H1 (cell line): Measurements from ENCODE around the gene LPP. TPM values are rescaled to one million over a fixed set of nuclear protein-coding genes. Genes with fewer than 3 reads are reported as not detected.

Source experiments
- CTCF ChIA-PET: fragments of 300-600 bp; sonication (Branson Sonifier 250); formaldehyde crosslinking; loops from one replicate; lab custom pipeline; 2021; ENCODE audit not compliant: partially characterized antibody; lab: Charles Lee
- POLR2A ChIA-PET: fragments of 300-600 bp; sonication (Branson Sonifier 250); formaldehyde crosslinking; loops from one replicate; lab custom pipeline; 2021; ENCODE audit warnings: inconsistent platforms; ENCODE audit not compliant: partially characterized antibody; lab: Charles Lee
- DNase-seq, 2 experiments: peaks; one replicate each; pipeline versions ENCODE4 v3.0.0 to v3.0.0-alpha.2; 2010 to 2022; ENCODE audit warnings: low spot score in 2 of 2, low read depth in 1 of 2, mixed read lengths in 1 of 2
- FAIRE-seq: peaks from 2 replicates; lab custom pipeline; 2011; peaks lifted over from hg19 to GRCh38; lab: Jason Lieb, UNC
- H2AFZ ChIP-seq: 2 replicates; pipeline ENCODE4 v1.8.1; 2012; ENCODE audit warnings: low read length, inconsistent platforms
- H2AK5ac ChIP-seq: 2 replicates; pipeline ENCODE4 v1.6.1; 2013; ENCODE audit warnings: low read depth, low read length
- H2BK120ac ChIP-seq: replicated peaks from 2 replicates; pipeline ENCODE3; 2013; ENCODE audit warnings: low read depth, low read length, inconsistent platforms
- H2BK12ac ChIP-seq: 2 replicates; pipeline ENCODE4 v1.6.1; 2013; ENCODE audit warnings: low read depth, low read length
- H2BK15ac ChIP-seq: 2 replicates; pipeline ENCODE4 v1.6.1; 2013; ENCODE audit warnings: low read length
- H2BK20ac ChIP-seq: 2 replicates; pipeline ENCODE4 v1.6.1; 2013; ENCODE audit warnings: low read length
- H2BK5ac ChIP-seq: 2 replicates; pipeline ENCODE4 v1.6.1; 2013; ENCODE audit warnings: low read depth, low read length
- H3K14ac ChIP-seq: 2 replicates; pipeline ENCODE4 v1.6.1; 2013; ENCODE audit warnings: inconsistent platforms; ENCODE audit not compliant: insufficient read length
- H3K18ac ChIP-seq: 2 replicates; pipeline ENCODE4 v1.6.1; 2013; ENCODE audit warnings: low read length; ENCODE audit errors: extremely low read depth
- H3K23ac ChIP-seq: 2 replicates; pipeline ENCODE4 v1.6.1; 2013; ENCODE audit warnings: inconsistent platforms; ENCODE audit not compliant: insufficient read length
- H3K23me2 ChIP-seq: 2 replicates; pipeline ENCODE4 v1.6.1; 2013; ENCODE audit warnings: low read depth, low read length
- H3K27ac ChIP-seq: 2 replicates; pipeline ENCODE4 v1.6.1; 2011; ENCODE audit warnings: low read depth, low read length, inconsistent platforms
- H3K27me3 ChIP-seq, 4 experiments: replicated peaks in 1 of 4; 1 replicate in 1 of 4; 2 replicates in 3 of 4; pipeline versions ENCODE4 v1.6.1 to v1.8.1; 2011 to 2013; ENCODE audit warnings: low read length in 3 of 4, mild to moderate bottlenecking in 3 of 4, inconsistent platforms in 2 of 4, mixed read lengths in 2 of 4, moderate library complexity in 1 of 4; ENCODE audit not compliant: control insufficient read depth in 3 of 4, insufficient read depth in 3 of 4; ENCODE audit errors: extremely low read depth in 1 of 4
- H3K36me3 ChIP-seq, 4 experiments: 2 replicates each; pipeline versions ENCODE4 v1.6.1 to v1.8.1; 2011 to 2013; ENCODE audit warnings: mild to moderate bottlenecking in 4 of 4, low read length in 3 of 4, moderate library complexity in 2 of 4, control low read depth in 1 of 4, inconsistent platforms in 1 of 4; ENCODE audit not compliant: insufficient read depth in 4 of 4, control insufficient read depth in 2 of 4
- H3K4ac ChIP-seq: replicated peaks from 2 replicates; pipeline ENCODE3; 2013; ENCODE audit warnings: low read length, low read depth, mixed read lengths, inconsistent platforms; ENCODE audit not compliant: insufficient read length
- H3K4me1 ChIP-seq, 4 experiments: replicated peaks in 1 of 4; 1 replicate in 1 of 4; 2 replicates in 3 of 4; pipeline versions ENCODE4 v1.6.1 to v1.8.1; 2011 to 2013; ENCODE audit warnings: low read length in 3 of 4, inconsistent platforms in 2 of 4, mixed read lengths in 1 of 4; ENCODE audit not compliant: insufficient read depth in 4 of 4, control insufficient read depth in 3 of 4
- H3K4me2 ChIP-seq, 2 experiments: 2 replicates each; pipeline versions ENCODE4 v1.6.1 to v1.8.1; 2011 to 2013; ENCODE audit warnings: low read depth in 2 of 2, low read length in 2 of 2, control low read depth in 1 of 2, inconsistent platforms in 1 of 2, mild to moderate bottlenecking in 1 of 2; ENCODE audit not compliant: insufficient read depth in 1 of 2
- H3K4me3 ChIP-seq, 4 experiments: fragments of 200-600, 300-600 bp in 1 of 4; sonication (generic), shearing (Covaris generic), sonication (Bioruptor Twin) in 1 of 4; 2 replicates each; pipeline versions ENCODE4 v1.5.1 to v1.8.1; 2011 to 2016; ENCODE audit warnings: low read length in 4 of 4, low read depth in 3 of 4, control low read depth in 2 of 4, inconsistent platforms in 2 of 4, mild to moderate bottlenecking in 2 of 4, mixed read lengths in 1 of 4, moderate library complexity in 1 of 4; ENCODE audit not compliant: insufficient read depth in 2 of 4; ENCODE audit errors: extremely low read depth in 1 of 4
- H3K56ac ChIP-seq: replicated peaks from 2 replicates; pipeline ENCODE3; 2013; ENCODE audit warnings: low read depth, mild to moderate bottlenecking, mixed read lengths, low read length, inconsistent platforms; ENCODE audit not compliant: insufficient read length
- H3K79me1 ChIP-seq: 2 replicates; pipeline ENCODE4 v1.6.1; 2013; ENCODE audit warnings: low read depth, low read length, control low read depth
- H3K79me2 ChIP-seq, 2 experiments: 2 replicates each; pipeline versions ENCODE4 v1.6.1 to v1.8.1; 2012 to 2013; ENCODE audit warnings: low read length in 2 of 2, mild to moderate bottlenecking in 2 of 2, inconsistent platforms in 1 of 2; ENCODE audit not compliant: insufficient read depth in 2 of 2, control insufficient read depth in 1 of 2
- H3K9ac ChIP-seq, 4 experiments: replicated peaks in 1 of 4; 1 replicate in 1 of 4; 2 replicates in 3 of 4; pipeline versions ENCODE4 v1.6.1 to v1.8.1; 2011 to 2013; ENCODE audit warnings: low read depth in 3 of 4, low read length in 3 of 4, control low read depth in 2 of 4, mild to moderate bottlenecking in 2 of 4, moderate library complexity in 2 of 4, inconsistent platforms in 1 of 4; ENCODE audit errors: extremely low read depth in 1 of 4
- H3K9me3 ChIP-seq, 2 experiments: 2 replicates each; pipeline versions ENCODE4 v1.6.1 to v1.8.1; 2012 to 2013; ENCODE audit warnings: mild to moderate bottlenecking in 2 of 2, moderate library complexity in 2 of 2, control low read depth in 1 of 2, inconsistent platforms in 1 of 2, low read depth in 1 of 2, low read length in 1 of 2, mixed read lengths in 1 of 2; ENCODE audit not compliant: insufficient read depth in 2 of 2
- H4K20me1 ChIP-seq, 2 experiments: replicated peaks in 1 of 2; 2 replicates each; pipeline versions ENCODE3 to v1.8.1; 2011 to 2013; ENCODE audit warnings: inconsistent platforms in 2 of 2, low read length in 2 of 2, mild to moderate bottlenecking in 1 of 2; ENCODE audit not compliant: insufficient read depth in 2 of 2, control insufficient read depth in 1 of 2
- H4K5ac ChIP-seq: 2 replicates; pipeline ENCODE4 v1.6.1; 2013; ENCODE audit warnings: low read length, low read depth, mixed read lengths, inconsistent platforms; ENCODE audit not compliant: insufficient read length
- H4K8ac ChIP-seq: 2 replicates; pipeline ENCODE4 v1.8.0; 2013; ENCODE audit warnings: mild to moderate bottlenecking, moderate library complexity, low read length, inconsistent platforms; ENCODE audit not compliant: insufficient read depth; ENCODE audit errors: extremely low read depth
- H4K91ac ChIP-seq: replicated peaks from 2 replicates; pipeline ENCODE3; 2013; ENCODE audit warnings: low read length, mixed read lengths, inconsistent platforms; ENCODE audit not compliant: insufficient read length
- ASH2L ChIP-seq: fragments of 200-600, 300-600 bp; sonication (generic); IDR thresholded peaks from one replicate; pipeline ENCODE4 v1.7.1; 2017; ENCODE audit warnings: low read length
- ATF3 ChIP-seq: IDR thresholded peaks from 2 replicates; pipeline ENCODE4 v1.6.1; 2011; ENCODE audit warnings: low read depth, mild to moderate bottlenecking, low read length; ENCODE audit not compliant: insufficient read depth
- CBX5 ChIP-seq: fragments of 300-800, 300-1000 bp; sonication (generic); IDR thresholded peaks from 2 replicates; pipeline ENCODE4 v1.7.1; 2016; ENCODE audit warnings: antibody characterized with exemption, low read length, low read depth
- CBX8 ChIP-seq: fragments of 300-800, 300-1000 bp; sonication (generic); IDR thresholded peaks from 2 replicates; pipeline ENCODE4 v1.7.1; 2016; ENCODE audit warnings: low read depth, low read length, borderline replicate concordance
- CHD1 ChIP-seq: IDR thresholded peaks from 2 replicates; pipeline ENCODE4 v1.6.1; 2012; ENCODE audit warnings: low read depth, low read length, improper control_type of control experiment
- CTBP2 ChIP-seq: IDR thresholded peaks from 2 replicates; pipeline ENCODE4 v1.7.0; 2011; ENCODE audit warnings: borderline replicate concordance, mild to moderate bottlenecking, moderate library complexity, mixed read lengths, low read length; ENCODE audit not compliant: insufficient read depth, insufficient read length
- HDAC2 ChIP-seq, 2 experiments: fragments of 300-600 bp in 1 of 2; sonication (generic) in 1 of 2; IDR thresholded peaks; 2 replicates each; pipeline ENCODE4 v1.6.1; 2011 to 2012; ENCODE audit warnings: low read depth in 2 of 2, low read length in 2 of 2, mild to moderate bottlenecking in 2 of 2, moderate library complexity in 2 of 2, borderline replicate concordance in 1 of 2, inconsistent platforms in 1 of 2
- PHF8 ChIP-seq: fragments of 200-600 bp; sonication (generic); conservative IDR thresholded peaks from 2 replicates; pipeline ENCODE4 v1.7.1; 2012; ENCODE audit warnings: low read depth, mild to moderate bottlenecking, inconsistent platforms, low read length, moderate library complexity
- POU5F1 ChIP-seq: IDR thresholded peaks from 2 replicates; pipeline ENCODE4 v1.6.1; 2011; ENCODE audit warnings: low read depth, mild to moderate bottlenecking, low read length, moderate library complexity
- SAP30 ChIP-seq: fragments of 300-600 bp; sonication (generic); IDR thresholded peaks from 2 replicates; pipeline ENCODE4 v1.7.1; 2012; ENCODE audit warnings: low read length, moderate library complexity, mild to moderate bottlenecking, inconsistent platforms; ENCODE audit not compliant: insufficient read depth, insufficient replicate concordance
- SIRT6 ChIP-seq: IDR thresholded peaks from one replicate; pipeline ENCODE4 v1.7.1; 2012; ENCODE audit warnings: low read length, inconsistent platforms
- SP2 ChIP-seq: IDR thresholded peaks from 2 replicates; pipeline ENCODE4 v1.6.1; 2012; ENCODE audit warnings: mild to moderate bottlenecking, low read length, inconsistent platforms
- SP4 ChIP-seq: IDR thresholded peaks from 2 replicates; pipeline ENCODE4 v1.6.1; 2012; ENCODE audit warnings: low read length, inconsistent platforms
- TAF7 ChIP-seq: optimal IDR thresholded peaks from 2 replicates; pipeline ENCODE3; 2011; ENCODE audit warnings: low read depth, mild to moderate bottlenecking, inconsistent platforms, low read length, moderate library complexity, borderline replicate concordance
- WGBS, 2 experiments: shearing (Covaris generic) in 1 of 2; methylation state at CpG; one replicate each; pipeline versions ENCODE4 v1.1.6 to v1.1.7; 2013 to 2015; ENCODE audit warnings: low lambda C conversion rate in 2 of 2, mixed read lengths in 2 of 2, inconsistent platforms in 1 of 2, low coverage in 1 of 2, missing lambda C conversion rate in 1 of 2; ENCODE audit not compliant: insufficient replicate concordance in 2 of 2, insufficient coverage in 1 of 2, insufficient read length in 1 of 2; ENCODE audit errors: extremely low coverage in 1 of 2, missing lambda C conversion rate in 1 of 2; 5-methylcytosine and 5-hydroxymethylcytosine counted together
- polyA plus RNA-seq, 7 experiments: library from polyadenylated mRNA; depleted of rRNA in 3 of 7; stranded (reverse) in 5 of 7; unstranded in 2 of 7; fragments of >200 nt in 5 of 7; fragments of 200-250 nt in 2 of 7; gene quantifications; 1 replicate in 5 of 7; 2 replicates in 1 of 7; 4 replicates in 1 of 7; pipeline versions ENCODE4 v1.2.1 to v1.2.3, GENCODE V29; 2011 to 2013; ENCODE audit warnings: missing spikeins in 2 of 7, mixed read lengths in 2 of 7
- total RNA-seq: library from RNA; stranded (reverse); fragmentation: NEBNext Ultra II Directional; extraction: Animal tissue kit (Norgen Biotek cat#: 25700); gene quantifications from 2 replicates; pipeline ENCODE4 v1.2.1, GENCODE V29; 2021

Gene LPP
- total and polyA plus RNA-seq, 2 of the 8 experiments (the other 6 are each of a cell fraction or from before 2014, with no cell fraction given) = 10.0 to 53.3 TPM

GRCh38 chr3:188754267-188754666 lies 600.3 kb downstream of the LPP start:
- ChIA-PET POLR2A (no interaction called here), CTCF (interaction anchor here (1.1 kb wide), 1 partner anchor 201 kb away, joined by 3 read pairs; no protein-coding TSS in a partner anchor)
- no peak overlapping the region for H4K8ac ChIP-seq
- H3K4ac ChIP-seq = no peak overlapping the region
- no peak overlapping the region for H4K91ac ChIP-seq
- no peak overlapping the region for H2AK5ac ChIP-seq
- H2BK15ac ChIP-seq = no peak overlapping the region
- no peaks in the 10 kb centered on the region for H4K20me1 ChIP-seq
- H3K36me3 ChIP-seq = no peaks in the 10 kb centered on the region
- no peaks in the 10 kb centered on the region for H3K27me3 ChIP-seq
- DNase-seq = no peak
- H3K18ac ChIP-seq = no peak overlapping the region
- no peak overlapping the region for H4K5ac ChIP-seq
- WGBS, 2 experiments = 88% methylated on average over 5 of the region's 5 CpGs; no CpG with 5 or more reads in 1 of the 2 experiments
- no peaks in the 10 kb centered on the region for H3K23me2 ChIP-seq
- H3K79me1 ChIP-seq = no peaks in the 10 kb centered on the region
- no peak overlapping the region for H3K14ac ChIP-seq
- H3K9ac ChIP-seq = no peak overlapping the region
- no peak overlapping the region for H2BK20ac ChIP-seq
- no peaks in the 10 kb centered on the region for H3K9me3 ChIP-seq
- H3K56ac ChIP-seq = no peak overlapping the region
- H2BK5ac ChIP-seq = no peak overlapping the region
- H3K4me3 ChIP-seq = no peak overlapping the region
- H2BK12ac ChIP-seq = no peak overlapping the region
- H2AFZ ChIP-seq = no peak overlapping the region
- no peak for FAIRE-seq
- H3K27ac ChIP-seq = no peak overlapping the region
- no peak overlapping the region for H3K23ac ChIP-seq
- no peaks in the 10 kb centered on the region for H3K79me2 ChIP-seq
- H3K4me2 ChIP-seq = no peak overlapping the region
- H2BK120ac ChIP-seq = no peak overlapping the region
- no peaks in the 10 kb centered on the region for H3K4me1 ChIP-seq
- TF ChIP-seq SIRT6 = no peak
- no peak for TF ChIP-seq SP2
- TF ChIP-seq TAF7 = no peak
- no peak for TF ChIP-seq POU5F1
- TF ChIP-seq PHF8 = no peak
- TF ChIP-seq CBX5 = no peak
- no peak for TF ChIP-seq SAP30
- no peak for TF ChIP-seq CTBP2
- TF ChIP-seq ATF3 = no peak
- no peak for TF ChIP-seq ASH2L
- TF ChIP-seq SP4 = no peak
- TF ChIP-seq CHD1 = no peak
- TF ChIP-seq CBX8 = no peak
- no peak for TF ChIP-seq HDAC2 (IDR thresholded peaks at IDR 0.05; ENCODE audit: borderline replicate concordance in 1 of 2, low read depth in 2 of 2, low read length in 2 of 2)
